CD14-positive monocyte (primary cell): ENCODE measurements around the gene PCCA. TPM values are rescaled to one million over a fixed set of nuclear protein-coding genes. Genes with fewer than 3 reads are reported as not detected.
A peak's percentile ranks its signal among the peaks of the same experiment; 100 is the strongest.

ENCODE experiments used
- DNase-seq, 3 donors: peaks; one replicate each; pipeline ENCODE4 v3.0.0-alpha.2; 2011 to 2022
- H2AFZ ChIP-seq: 2 replicates; pipeline ENCODE4 v1.6.0; 2012; ENCODE audit warnings: mild to moderate bottlenecking, low read depth, low read length, inconsistent platforms; ENCODE audit not compliant: insufficient read depth, poor library complexity, severe bottlenecking
- H3K27ac ChIP-seq, 2 donors: 1 replicate in 1 of 2; 2 replicates in 1 of 2; pipeline ENCODE4 v1.5.1; 2012 to 2013; ENCODE audit warnings: low read length in 2 of 2, control low read depth in 1 of 2, inconsistent platforms in 1 of 2, low read depth in 1 of 2, mild to moderate bottlenecking in 1 of 2
- H3K27me3 ChIP-seq, 2 donors: one replicate each; pipeline versions ENCODE4 v1.6.0 to v1.6.1; 2011 to 2013; ENCODE audit warnings: low read length in 2 of 2; ENCODE audit not compliant: control insufficient read depth in 2 of 2, insufficient read depth in 2 of 2
- H3K36me3 ChIP-seq, 2 donors: replicated peaks in 1 of 2; 1 replicate in 1 of 2; 2 replicates in 1 of 2; pipeline versions ENCODE4 v1.5.1 to v1.6.1; 2012 to 2013; ENCODE audit warnings: low read length in 2 of 2, control low read depth in 1 of 2, inconsistent platforms in 1 of 2, mild to moderate bottlenecking in 1 of 2; ENCODE audit not compliant: insufficient read depth in 2 of 2, control insufficient read depth in 1 of 2
- H3K4me1 ChIP-seq, 2 donors: 1 replicate in 1 of 2; 2 replicates in 1 of 2; pipeline versions ENCODE4 v1.5.1 to v1.6.1; 2012 to 2013; ENCODE audit warnings: low read length in 2 of 2, control low read depth in 1 of 2, inconsistent platforms in 1 of 2, mild to moderate bottlenecking in 1 of 2, moderate library complexity in 1 of 2; ENCODE audit not compliant: insufficient read depth in 2 of 2, control insufficient read depth in 1 of 2
- H3K4me2 ChIP-seq: replicated peaks from 2 replicates; pipeline ENCODE3; 2012; ENCODE audit warnings: low read length, moderate library complexity, mild to moderate bottlenecking; ENCODE audit not compliant: poor library complexity, severe bottlenecking; ENCODE audit errors: extremely low read depth
- H3K4me3 ChIP-seq, 3 experiments: fragments of 200-600 bp in 1 of 3; sonication (generic) in 1 of 3; replicated peaks in 1 of 3; 1 replicate in 2 of 3; 2 replicates in 1 of 3; pipeline ENCODE4 v1.5.1; 2011 to 2013; ENCODE audit warnings: low read length in 3 of 3, mild to moderate bottlenecking in 3 of 3, control low read depth in 2 of 3, low read depth in 2 of 3, inconsistent platforms in 1 of 3, moderate library complexity in 1 of 3
- H3K79me2 ChIP-seq: 2 replicates; pipeline ENCODE4 v1.6.0; 2012; ENCODE audit warnings: mild to moderate bottlenecking, control low read depth, inconsistent platforms, low read length, moderate library complexity; ENCODE audit not compliant: insufficient read depth
- H3K9ac ChIP-seq: 2 replicates; pipeline ENCODE4 v1.6.0; 2017; ENCODE audit warnings: low read length, mild to moderate bottlenecking; ENCODE audit not compliant: insufficient read depth, poor library complexity, severe bottlenecking
- H3K9me3 ChIP-seq, 2 donors: replicated peaks in 1 of 2; 1 replicate in 1 of 2; 2 replicates in 1 of 2; pipeline versions ENCODE4 v1.5.1 to v1.6.1; 2012 to 2013; ENCODE audit warnings: low read length in 2 of 2, control low read depth in 1 of 2; ENCODE audit not compliant: control insufficient read depth in 1 of 2, insufficient read depth in 1 of 2
- H4K20me1 ChIP-seq: 2 replicates; pipeline ENCODE4 v1.6.0; 2012; ENCODE audit warnings: mild to moderate bottlenecking, low read length, control low read depth, moderate library complexity; ENCODE audit not compliant: insufficient read depth
- H3K27ac Mint-ChIP-seq, 7 donors: one replicate each; pipeline ENCODE4 v1.8.0; 2020; ENCODE audit warnings: mild to moderate bottlenecking in 7 of 7, mixed read lengths in 7 of 7, moderate library complexity in 6 of 7, inconsistent platforms in 2 of 7
- H3K27me3 Mint-ChIP-seq, 3 donors: one replicate each; pipeline ENCODE4 v1.8.0; 2021 to 2022; ENCODE audit warnings: low read depth in 3 of 3, mild to moderate bottlenecking in 3 of 3, mixed read lengths in 3 of 3, moderate library complexity in 3 of 3, inconsistent platforms in 1 of 3
- H3K36me3 Mint-ChIP-seq, 2 donors: one replicate each; pipeline ENCODE4 v1.8.0; 2020; ENCODE audit warnings: mixed read lengths in 2 of 2, inconsistent platforms in 1 of 2, mild to moderate bottlenecking in 1 of 2
- H3K4me1 Mint-ChIP-seq: one replicate; pipeline ENCODE4 v1.8.0; 2020; ENCODE audit warnings: mild to moderate bottlenecking, mixed read lengths
- H3K4me3 Mint-ChIP-seq, 2 donors: one replicate each; pipeline ENCODE4 v1.8.0; 2020; ENCODE audit warnings: mild to moderate bottlenecking in 2 of 2, mixed read lengths in 2 of 2, moderate library complexity in 1 of 2
- H3K9me3 Mint-ChIP-seq, 7 donors: one replicate each; pipeline ENCODE4 v1.8.0; 2020 to 2022; ENCODE audit warnings: mixed read lengths in 7 of 7, mild to moderate bottlenecking in 6 of 7, moderate library complexity in 6 of 7, inconsistent platforms in 2 of 7
- WGBS: methylation state at CpG from one replicate; pipeline ENCODE4 v1.1.5; 2013; ENCODE audit warnings: missing lambda C conversion rate; ENCODE audit not compliant: insufficient coverage; 5-methylcytosine and 5-hydroxymethylcytosine counted together
- intact Hi-C, 2 donors: fragments of 100-400 bp; cut with micrococcal nuclease; formaldehyde crosslinking; loops; one replicate each; pipeline versions ENCODE4 v1.15.0 to v1.15.1; 2023
- polyA plus RNA-seq, 3 donors: library from polyadenylated mRNA; depleted of rRNA in 1 of 3; unstranded in 2 of 3; stranded (reverse) in 1 of 3; fragments of 300-500 nt in 2 of 3; fragments of >200 nt in 1 of 3; fragmentation: Illumina TruSeq in 2 of 3; gene quantifications; 1 replicate in 2 of 3; 2 replicates in 1 of 3; pipeline ENCODE4 v1.2.3, GENCODE V29; 2012 to 2021
- TF ChIP-seq, protein P1 (sequence below): fragments of 200-600 bp; IDR thresholded peaks from one replicate; pipeline ENCODE4 v1.8.0; 2022; ENCODE audit warnings: antibody characterized with exemption, mild to moderate bottlenecking

Gene PCCA
- polyA plus RNA-seq, 3 donors = 4.4 to 13.5 (median 11.9) TPM

DNA sequence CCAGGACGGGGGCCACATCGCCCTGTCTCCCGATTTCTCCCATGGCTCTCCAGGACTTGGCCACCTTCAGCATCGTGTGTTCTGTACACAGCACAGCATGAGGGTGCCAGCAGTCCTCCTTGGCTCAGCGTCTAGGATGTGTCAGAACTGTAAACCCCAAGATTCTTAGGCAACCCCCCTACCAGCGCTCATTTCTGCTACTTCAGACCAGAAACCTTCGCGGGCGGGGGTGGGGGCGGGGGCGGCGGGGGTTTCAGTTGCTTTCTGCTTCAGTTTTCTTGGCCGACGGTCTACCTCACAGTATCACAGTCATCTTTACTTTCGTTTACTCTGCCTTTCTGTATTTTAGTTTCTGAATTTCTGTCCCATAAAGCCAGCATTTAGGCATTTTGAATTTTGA is 417.3 kb downstream of the PCCA start:
- H3K36me3 Mint-ChIP-seq = no peaks in the 10 kb centered on the region
- H3K4me3 Mint-ChIP-seq = peak overlapping the region in 1 of 2 donors; percentile 26
- 90% methylated on average over 6 of the region's 15 CpGs for WGBS
- H3K4me1 Mint-ChIP-seq = peaks cover 21% of the 10 kb centered on the region
- Histone ChIP-seq H3K4me2 (no peak overlapping the region), H4K20me1 (no peaks in the 10 kb centered on the region), H2AFZ (no peak overlapping the region), H3K27me3 (no peaks in the 10 kb centered on the region), H3K79me2 (no peaks in the 10 kb centered on the region), H3K9me3 (no peaks in the 10 kb centered on the region), H3K4me1 (peaks cover 8 to 12% of the 10 kb centered on the region in 2 donors), H3K36me3 (no peaks in the 10 kb centered on the region), H3K4me3 (no peak overlapping the region), H3K9ac (no peak overlapping the region), H3K27ac (no peak overlapping the region)
- TF ChIP-seq, protein P1, sequence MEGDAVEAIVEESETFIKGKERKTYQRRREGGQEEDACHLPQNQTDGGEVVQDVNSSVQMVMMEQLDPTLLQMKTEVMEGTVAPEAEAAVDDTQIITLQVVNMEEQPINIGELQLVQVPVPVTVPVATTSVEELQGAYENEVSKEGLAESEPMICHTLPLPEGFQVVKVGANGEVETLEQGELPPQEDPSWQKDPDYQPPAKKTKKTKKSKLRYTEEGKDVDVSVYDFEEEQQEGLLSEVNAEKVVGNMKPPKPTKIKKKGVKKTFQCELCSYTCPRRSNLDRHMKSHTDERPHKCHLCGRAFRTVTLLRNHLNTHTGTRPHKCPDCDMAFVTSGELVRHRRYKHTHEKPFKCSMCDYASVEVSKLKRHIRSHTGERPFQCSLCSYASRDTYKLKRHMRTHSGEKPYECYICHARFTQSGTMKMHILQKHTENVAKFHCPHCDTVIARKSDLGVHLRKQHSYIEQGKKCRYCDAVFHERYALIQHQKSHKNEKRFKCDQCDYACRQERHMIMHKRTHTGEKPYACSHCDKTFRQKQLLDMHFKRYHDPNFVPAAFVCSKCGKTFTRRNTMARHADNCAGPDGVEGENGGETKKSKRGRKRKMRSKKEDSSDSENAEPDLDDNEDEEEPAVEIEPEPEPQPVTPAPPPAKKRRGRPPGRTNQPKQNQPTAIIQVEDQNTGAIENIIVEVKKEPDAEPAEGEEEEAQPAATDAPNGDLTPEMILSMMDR = no peak
- peaks cover 0 to 5% (median 4%) of the 10 kb centered on the region in 3 donors for H3K27me3 Mint-ChIP-seq
- H3K9me3 Mint-ChIP-seq = no peaks in the 10 kb centered on the region
- intact Hi-C loops = no loop called here
- H3K27ac Mint-ChIP-seq = peak overlapping the region in 2 of 7 donors; percentile 43 to 50
- DNase-seq = no peak

- WGBS = 50% methylated on average over 2 of the region's 9 CpGs
- H3K4me3 ChIP-seq = no peak overlapping the region
- DNase-seq = peak in 2 of 3 donors; percentile 28 to 49
Measured at GRCh38 chr13:100506600-100507422, 417.9 kb downstream of the PCCA start.

More at GRCh38 chr13:100506600-100507422, 417.9 kb downstream of the PCCA start:
- no peaks in the 10 kb centered on the region for H3K27me3 ChIP-seq
- peaks cover 0 to 5% (median 4%) of the 10 kb centered on the region in 3 donors for H3K27me3 Mint-ChIP-seq
- no peaks in the 10 kb centered on the region for H4K20me1 ChIP-seq
- no peaks in the 10 kb centered on the region for H3K9me3 Mint-ChIP-seq
- H3K27ac ChIP-seq = no peak overlapping the region
- peak overlapping the region in 2 of 7 donors; percentile 43 to 50 for H3K27ac Mint-ChIP-seq
- H3K79me2 ChIP-seq = no peaks in the 10 kb centered on the region
- H3K36me3 ChIP-seq = no peaks in the 10 kb centered on the region
- H3K9me3 ChIP-seq = no peaks in the 10 kb centered on the region
- H3K36me3 Mint-ChIP-seq = no peaks in the 10 kb centered on the region
- H3K4me1 Mint-ChIP-seq = peaks cover 27% of the 10 kb centered on the region
- H2AFZ ChIP-seq = no peak overlapping the region
- H3K4me2 ChIP-seq = no peak overlapping the region
- H3K4me3 Mint-ChIP-seq = no peak overlapping the region
- TF ChIP-seq, protein P1 = no peak
- H3K4me1 ChIP-seq = peaks cover 11 to 18% of the 10 kb centered on the region in 2 donors
- intact Hi-C loops = no loop called here
- H3K9ac ChIP-seq = no peak overlapping the region
